Right atrium auricular region (tissue), 2 donors: ENCODE data around the gene MTFMT. TPM values are rescaled to one million over a fixed set of nuclear protein-coding genes. Genes with fewer than 3 reads are reported as not detected.

Experiments
- DNase-seq: peaks from one replicate; pipeline ENCODE4 v3.0.0-alpha.2; 2019; ENCODE audit warnings: low spot score
- H3K27ac ChIP-seq, 2 donors: fragments of 200-600 bp; sonication (generic); 1 replicate in 1 of 2; 2 replicates in 1 of 2; pipeline ENCODE4 v1.5.1; 2016 to 2019
- H3K27me3 ChIP-seq, 2 donors: fragments of 200-600 bp; sonication (generic); one replicate each; pipeline versions ENCODE4 v1.5.1 to v1.6.0; 2017 to 2019
- H3K36me3 ChIP-seq: fragments of 200-600 bp; sonication (generic); one replicate; pipeline ENCODE4 v1.5.1; 2016
- H3K4me1 ChIP-seq, 2 donors: fragments of 200-600 bp; sonication (generic); one replicate each; pipeline versions ENCODE4 v1.5.1 to v1.6.0; 2017 to 2019
- H3K4me3 ChIP-seq, 2 donors: fragments of 200-600 bp; sonication (generic); 1 replicate in 1 of 2; 2 replicates in 1 of 2; pipeline ENCODE4 v1.5.1; 2017 to 2019; ENCODE audit warnings: mild to moderate bottlenecking in 1 of 2, moderate library complexity in 1 of 2
- H3K9me3 ChIP-seq, 2 donors: fragments of 200-600 bp; sonication (generic); one replicate each; pipeline ENCODE4 v1.5.1; 2019
- total RNA-seq, 2 donors: library from RNA; depleted of rRNA; stranded (reverse); fragments of >200 nt; gene quantifications; one replicate each; pipeline ENCODE4 v1.1.0, GENCODE V29; 2016
- TF ChIP-seq, protein P1 (sequence below), 2 donors: fragments of 200-600 bp; sonication (generic); IDR thresholded peaks; one replicate each; pipeline ENCODE4 v1.5.1; 2019; ENCODE audit warnings: antibody characterized with exemption in 2 of 2

Gene MTFMT
- total RNA-seq, 2 donors from 2014 or later, result 24.1 to 25.9 TPM

DNA sequence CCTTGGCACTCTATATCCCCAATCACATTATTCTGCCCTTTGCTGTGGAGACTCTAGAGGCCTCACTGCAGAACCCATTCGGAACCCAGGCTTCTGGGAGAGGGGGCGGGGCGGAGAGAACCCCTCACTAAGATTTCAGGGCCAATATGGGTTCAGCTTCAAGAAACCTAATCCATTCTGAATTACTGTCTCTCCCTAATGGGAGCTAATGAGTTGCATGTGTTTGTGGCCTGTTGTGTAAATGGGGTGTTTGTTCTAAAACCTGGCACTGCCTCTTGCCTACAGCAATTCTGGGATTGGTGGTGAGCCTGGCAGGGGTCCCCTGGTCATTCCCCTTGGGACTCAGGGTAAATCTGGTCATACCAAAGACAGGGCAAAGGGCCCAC lies 39.0 kb upstream of the MTFMT start:
- Histone ChIP-seq H3K4me1 (peaks cover 0 to 70% of the 10 kb centered on the region in 2 donors), H3K27ac (peak overlapping the region; percentile 91 to 98), H3K27me3 (no peaks in the 10 kb centered on the region), H3K9me3 (no peaks in the 10 kb centered on the region), H3K36me3 (peaks cover 17% of the 10 kb centered on the region), H3K4me3 (peak overlapping the region; percentile 67 to 72)
- DNase-seq, result no peak
- TF ChIP-seq, protein P1, sequence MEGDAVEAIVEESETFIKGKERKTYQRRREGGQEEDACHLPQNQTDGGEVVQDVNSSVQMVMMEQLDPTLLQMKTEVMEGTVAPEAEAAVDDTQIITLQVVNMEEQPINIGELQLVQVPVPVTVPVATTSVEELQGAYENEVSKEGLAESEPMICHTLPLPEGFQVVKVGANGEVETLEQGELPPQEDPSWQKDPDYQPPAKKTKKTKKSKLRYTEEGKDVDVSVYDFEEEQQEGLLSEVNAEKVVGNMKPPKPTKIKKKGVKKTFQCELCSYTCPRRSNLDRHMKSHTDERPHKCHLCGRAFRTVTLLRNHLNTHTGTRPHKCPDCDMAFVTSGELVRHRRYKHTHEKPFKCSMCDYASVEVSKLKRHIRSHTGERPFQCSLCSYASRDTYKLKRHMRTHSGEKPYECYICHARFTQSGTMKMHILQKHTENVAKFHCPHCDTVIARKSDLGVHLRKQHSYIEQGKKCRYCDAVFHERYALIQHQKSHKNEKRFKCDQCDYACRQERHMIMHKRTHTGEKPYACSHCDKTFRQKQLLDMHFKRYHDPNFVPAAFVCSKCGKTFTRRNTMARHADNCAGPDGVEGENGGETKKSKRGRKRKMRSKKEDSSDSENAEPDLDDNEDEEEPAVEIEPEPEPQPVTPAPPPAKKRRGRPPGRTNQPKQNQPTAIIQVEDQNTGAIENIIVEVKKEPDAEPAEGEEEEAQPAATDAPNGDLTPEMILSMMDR (IDR thresholded peaks at IDR 0.05), result no peak

DNA sequence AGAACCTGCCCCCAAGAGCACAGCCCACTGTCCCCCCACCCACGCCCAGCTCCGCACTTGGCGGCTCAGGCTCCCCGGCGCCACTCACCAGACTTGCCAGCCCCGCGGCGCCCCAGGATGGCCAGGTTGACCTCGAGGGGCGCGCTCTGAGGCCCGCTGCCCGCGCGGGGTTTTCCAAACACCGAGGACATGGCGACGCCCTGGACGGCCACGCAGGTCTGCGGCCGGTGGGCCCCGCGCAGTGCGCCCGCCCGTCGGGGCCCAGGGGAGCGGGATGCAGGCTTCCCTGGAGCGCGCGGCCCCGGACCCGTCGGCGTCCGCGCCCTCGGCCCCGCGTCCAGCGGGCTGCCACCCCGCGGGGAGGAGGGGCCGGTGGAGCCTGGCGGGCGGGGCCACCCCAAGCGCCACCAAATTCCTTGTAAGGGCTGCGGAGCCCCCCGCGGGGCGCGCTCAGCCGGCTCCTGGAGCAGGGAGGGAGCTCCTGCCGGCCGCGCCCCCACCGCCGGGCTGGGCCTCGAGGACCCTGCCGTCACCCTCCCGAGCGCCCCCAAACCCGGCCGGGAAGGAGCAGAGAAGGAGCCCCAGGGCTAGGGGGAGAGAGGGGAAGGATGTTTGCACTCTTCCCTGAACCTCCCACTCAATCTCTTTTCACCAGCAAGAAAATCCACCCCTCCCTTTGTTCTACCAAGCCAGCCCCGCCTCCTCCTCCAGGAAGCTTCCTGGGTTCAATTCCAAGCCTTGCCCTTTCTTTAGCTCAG lies 38.4 kb upstream of the MTFMT start, which contains the start of gene RASL12:
Gene RASL12 (minus strand): TSS at position 347 of the 758 bp plus-strand sequence. CDS start 156 bp downstream, at position 191.
- Histone ChIP-seq H3K4me1 (peaks cover 0 to 74% of the 10 kb centered on the region in 2 donors), H3K4me3 (peak within 1 kb of the TSS; percentile 67 to 72), H3K27me3 (no peaks in the 10 kb centered on the region), H3K36me3 (peaks cover 18% of the 10 kb centered on the region), H3K9me3 (no peaks in the 10 kb centered on the region), H3K27ac (peak within 1 kb of the TSS; percentile 91 to 98)
- DNase-seq, result no peak
- TF ChIP-seq, protein P1 (IDR thresholded peaks at IDR 0.05), result no peak

DNA sequence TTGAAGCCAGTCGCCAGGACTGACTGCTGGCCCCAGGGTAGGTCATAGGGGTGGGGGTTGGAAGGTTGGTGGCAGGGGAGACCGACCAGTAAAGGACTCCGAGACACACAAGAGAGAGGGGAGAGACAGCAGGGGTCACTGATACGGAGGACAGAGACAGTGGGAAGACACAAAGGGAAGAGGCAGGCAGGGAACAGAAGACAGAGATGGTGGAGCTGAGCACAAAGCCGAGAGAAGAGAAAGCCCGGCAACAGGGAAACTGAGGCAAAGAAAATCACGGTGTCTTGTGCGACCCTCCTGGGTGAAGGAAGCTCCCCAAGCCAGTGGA lies 37.8 kb upstream of the MTFMT start:
- Histone ChIP-seq H3K4me1 (peaks cover 0 to 76% of the 10 kb centered on the region in 2 donors), H3K36me3 (peaks cover 18% of the 10 kb centered on the region), H3K4me3 (peak overlapping the region; percentile 67 to 72), H3K9me3 (no peaks in the 10 kb centered on the region), H3K27ac (peak overlapping the region; percentile 91 to 98), H3K27me3 (no peaks in the 10 kb centered on the region)
- DNase-seq, result no peak
- TF ChIP-seq, protein P1 (IDR thresholded peaks at IDR 0.05), result no peak

DNA sequence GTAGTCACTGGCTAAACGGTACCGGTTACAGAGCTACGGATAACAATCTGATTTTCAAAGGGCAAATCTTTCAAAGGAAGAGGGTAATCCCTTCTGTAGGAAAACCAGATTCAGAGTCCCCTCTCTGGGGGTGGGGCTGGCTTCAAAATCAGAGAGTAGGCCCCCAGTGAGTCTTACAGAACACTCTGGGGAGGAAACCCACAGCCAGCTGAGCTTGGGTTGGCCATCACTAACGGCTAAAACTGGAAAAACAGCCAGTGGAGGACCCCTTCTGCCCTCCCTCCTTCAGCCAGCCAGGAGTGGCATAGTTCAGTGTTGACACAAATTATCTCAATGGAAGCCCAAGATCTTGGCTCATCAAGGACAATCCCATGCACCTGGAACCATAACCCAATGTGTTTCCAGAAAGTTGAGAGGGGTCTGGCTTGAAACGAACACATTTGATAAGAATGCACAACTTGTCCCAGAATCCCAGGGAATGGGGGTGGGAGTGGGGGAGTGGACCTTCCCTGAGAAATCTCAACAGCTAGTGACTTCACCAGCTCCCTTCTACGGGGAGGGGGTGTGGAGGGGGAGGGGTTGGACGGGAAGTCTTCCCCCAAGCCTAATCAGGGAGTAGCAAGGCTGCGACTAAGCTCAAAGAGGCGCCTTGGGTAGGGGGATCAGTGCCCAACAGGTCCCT lies 37.3 kb upstream of the MTFMT start:
- H3K36me3 ChIP-seq, result peaks cover 18% of the 10 kb centered on the region
- H3K4me3 ChIP-seq, result peak overlapping the region; percentile 67 to 72
- DNase-seq, result no peak
- no peaks in the 10 kb centered on the region for H3K9me3 ChIP-seq
- peaks cover 0 to 75% of the 10 kb centered on the region in 2 donors for H3K4me1 ChIP-seq
- no peaks in the 10 kb centered on the region for H3K27me3 ChIP-seq
- TF ChIP-seq, protein P1 (IDR thresholded peaks at IDR 0.05), result no peak
- H3K27ac ChIP-seq, result peak overlapping the region; percentile 91 to 98

DNA sequence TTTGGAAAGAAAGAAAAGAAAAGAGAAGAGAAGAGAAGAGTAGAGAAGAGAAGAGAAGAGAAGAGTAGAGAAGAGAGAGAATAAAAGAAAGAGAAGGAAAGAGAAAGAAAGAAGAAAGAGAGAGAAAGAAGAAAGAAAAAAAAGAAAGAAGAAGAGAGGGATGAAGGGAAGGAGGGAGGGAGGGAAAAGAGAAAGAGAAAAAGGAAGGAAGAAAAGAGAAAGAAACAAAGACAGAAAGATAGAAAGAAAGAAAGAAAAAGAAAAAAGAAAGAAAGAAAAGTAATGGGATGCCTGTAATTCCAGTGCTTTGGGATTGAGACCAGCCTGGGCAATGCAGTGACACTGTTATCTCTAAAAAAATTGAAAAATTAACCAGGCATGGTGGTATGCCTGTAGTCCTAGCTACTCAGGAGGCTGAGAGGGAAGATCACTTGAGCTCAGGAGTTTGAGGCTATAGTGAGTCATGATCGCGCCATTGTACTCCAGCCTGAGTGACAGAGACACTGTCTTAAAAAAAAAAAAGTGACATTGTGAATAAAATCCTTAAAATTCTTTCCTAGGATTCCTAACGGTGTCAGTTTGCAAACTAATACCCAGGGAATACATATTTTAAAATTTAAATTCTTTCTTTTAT lies 36.7 kb upstream of the MTFMT start:
- peak overlapping the region; percentile 91 to 98 for H3K27ac ChIP-seq
- H3K4me3 ChIP-seq, result peak overlapping the region; percentile 67 to 72
- H3K4me1 ChIP-seq, result peaks cover 0 to 75% of the 10 kb centered on the region in 2 donors
- DNase-seq, result no peak
- H3K36me3 ChIP-seq, result peaks cover 18% of the 10 kb centered on the region
- TF ChIP-seq, protein P1 (IDR thresholded peaks at IDR 0.05), result no peak
- H3K9me3 ChIP-seq, result no peaks in the 10 kb centered on the region
- no peaks in the 10 kb centered on the region for H3K27me3 ChIP-seq
